ENCODE measurements around the gene SNU13.
A peak's percentile ranks its signal among the peaks of the same experiment; 100 is the strongest.

Gene SNU13

DNA sequence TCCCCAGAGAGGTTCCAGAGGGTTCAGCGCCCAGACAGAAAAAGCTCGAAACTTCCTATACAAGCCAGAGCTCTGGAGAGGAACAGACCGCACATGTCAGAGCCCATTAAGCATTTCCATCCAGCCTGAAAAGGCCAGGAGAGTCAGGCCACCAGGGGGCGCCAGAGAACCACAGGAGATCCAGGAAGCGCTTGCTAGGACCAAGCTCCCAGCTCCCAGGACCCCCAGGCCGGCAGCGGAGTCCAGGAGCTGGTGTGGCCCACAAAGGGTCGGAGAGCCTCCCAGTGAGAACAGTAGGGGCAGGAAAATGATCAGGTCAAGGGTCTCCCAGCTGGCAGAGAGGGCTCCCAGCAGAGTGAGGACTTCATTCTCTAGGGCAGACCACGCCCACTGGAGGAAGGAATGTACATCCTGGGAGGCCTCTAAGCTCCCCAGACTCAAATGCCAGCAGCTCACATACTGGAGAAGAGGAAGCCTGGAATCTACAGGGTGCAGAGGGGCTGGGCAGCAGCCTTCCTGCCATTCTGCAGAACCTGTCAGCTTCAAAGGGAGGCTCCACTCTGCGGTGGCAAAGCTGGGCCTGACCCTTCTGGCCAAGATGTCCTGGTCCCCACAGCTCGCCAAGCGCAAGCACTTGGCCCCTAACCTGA is 8.6 kb upstream of the SNU13 start:
- Histone ChIP-seq H3K9me3 (ENCODE audit: control insufficient read depth, insufficient read depth, low read depth, low read length) (no peaks in the 10 kb centered on the region), H3K27ac (ENCODE audit: extremely low read depth, low read depth, low read length) (no peak overlapping the region), H3K36me3 (ENCODE audit: control insufficient read depth in 2 of 2, insufficient read depth in 1 of 2, low read length in 2 of 2) (peaks cover 0 to 29% of the 10 kb centered on the region in 2 experiments; a peak in 1 of 3 replicates), H3K4me3 (ENCODE audit: low read depth, low read length) (no peak overlapping the region), H3K4me1 (ENCODE audit: control insufficient read depth, insufficient read depth, low read length) (no peaks in the 10 kb centered on the region)
- ChIA-PET CTCF (interaction anchor here (0.5 to 5.4 kb wide), 106 partner anchors 9 to 924 kb away, joined by 3 to 72 read pairs (median 6); partner anchors contain the start of genes CCDC134, CENPM, SNU13 and SREBF2), POLR2A (interaction anchor here (0.5 to 2.5 kb wide), 23 partner anchors 9 to 382 kb away, joined by 3 to 20 read pairs (median 4); partner anchors contain the start of genes CCDC134, CENPM, DESI1 and SMDT1)
- TF ChIP-seq ZNF510 (tag by site-specific recombination; IDR thresholded peaks at IDR 0.05; ENCODE audit: insufficient replicate concordance) = no peak
- TF ChIP-seq, protein P1, sequence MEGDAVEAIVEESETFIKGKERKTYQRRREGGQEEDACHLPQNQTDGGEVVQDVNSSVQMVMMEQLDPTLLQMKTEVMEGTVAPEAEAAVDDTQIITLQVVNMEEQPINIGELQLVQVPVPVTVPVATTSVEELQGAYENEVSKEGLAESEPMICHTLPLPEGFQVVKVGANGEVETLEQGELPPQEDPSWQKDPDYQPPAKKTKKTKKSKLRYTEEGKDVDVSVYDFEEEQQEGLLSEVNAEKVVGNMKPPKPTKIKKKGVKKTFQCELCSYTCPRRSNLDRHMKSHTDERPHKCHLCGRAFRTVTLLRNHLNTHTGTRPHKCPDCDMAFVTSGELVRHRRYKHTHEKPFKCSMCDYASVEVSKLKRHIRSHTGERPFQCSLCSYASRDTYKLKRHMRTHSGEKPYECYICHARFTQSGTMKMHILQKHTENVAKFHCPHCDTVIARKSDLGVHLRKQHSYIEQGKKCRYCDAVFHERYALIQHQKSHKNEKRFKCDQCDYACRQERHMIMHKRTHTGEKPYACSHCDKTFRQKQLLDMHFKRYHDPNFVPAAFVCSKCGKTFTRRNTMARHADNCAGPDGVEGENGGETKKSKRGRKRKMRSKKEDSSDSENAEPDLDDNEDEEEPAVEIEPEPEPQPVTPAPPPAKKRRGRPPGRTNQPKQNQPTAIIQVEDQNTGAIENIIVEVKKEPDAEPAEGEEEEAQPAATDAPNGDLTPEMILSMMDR (tag by site-specific recombination; IDR thresholded peaks at IDR 0.05) = peak; percentile 94
- TF ChIP-seq ZNF157 (tag by site-specific recombination; IDR thresholded peaks at IDR 0.05) = no peak
- TF ChIP-seq ZNF792 (tag by site-specific recombination; IDR thresholded peaks at IDR 0.05) = no peak
- no peak for TF ChIP-seq SP3 (tag by site-specific recombination; IDR thresholded peaks at IDR 0.05)
- peak; percentile 84 for TF ChIP-seq GLIS2 (tag by site-specific recombination; IDR thresholded peaks at IDR 0.05)
- TF ChIP-seq, protein P2, sequence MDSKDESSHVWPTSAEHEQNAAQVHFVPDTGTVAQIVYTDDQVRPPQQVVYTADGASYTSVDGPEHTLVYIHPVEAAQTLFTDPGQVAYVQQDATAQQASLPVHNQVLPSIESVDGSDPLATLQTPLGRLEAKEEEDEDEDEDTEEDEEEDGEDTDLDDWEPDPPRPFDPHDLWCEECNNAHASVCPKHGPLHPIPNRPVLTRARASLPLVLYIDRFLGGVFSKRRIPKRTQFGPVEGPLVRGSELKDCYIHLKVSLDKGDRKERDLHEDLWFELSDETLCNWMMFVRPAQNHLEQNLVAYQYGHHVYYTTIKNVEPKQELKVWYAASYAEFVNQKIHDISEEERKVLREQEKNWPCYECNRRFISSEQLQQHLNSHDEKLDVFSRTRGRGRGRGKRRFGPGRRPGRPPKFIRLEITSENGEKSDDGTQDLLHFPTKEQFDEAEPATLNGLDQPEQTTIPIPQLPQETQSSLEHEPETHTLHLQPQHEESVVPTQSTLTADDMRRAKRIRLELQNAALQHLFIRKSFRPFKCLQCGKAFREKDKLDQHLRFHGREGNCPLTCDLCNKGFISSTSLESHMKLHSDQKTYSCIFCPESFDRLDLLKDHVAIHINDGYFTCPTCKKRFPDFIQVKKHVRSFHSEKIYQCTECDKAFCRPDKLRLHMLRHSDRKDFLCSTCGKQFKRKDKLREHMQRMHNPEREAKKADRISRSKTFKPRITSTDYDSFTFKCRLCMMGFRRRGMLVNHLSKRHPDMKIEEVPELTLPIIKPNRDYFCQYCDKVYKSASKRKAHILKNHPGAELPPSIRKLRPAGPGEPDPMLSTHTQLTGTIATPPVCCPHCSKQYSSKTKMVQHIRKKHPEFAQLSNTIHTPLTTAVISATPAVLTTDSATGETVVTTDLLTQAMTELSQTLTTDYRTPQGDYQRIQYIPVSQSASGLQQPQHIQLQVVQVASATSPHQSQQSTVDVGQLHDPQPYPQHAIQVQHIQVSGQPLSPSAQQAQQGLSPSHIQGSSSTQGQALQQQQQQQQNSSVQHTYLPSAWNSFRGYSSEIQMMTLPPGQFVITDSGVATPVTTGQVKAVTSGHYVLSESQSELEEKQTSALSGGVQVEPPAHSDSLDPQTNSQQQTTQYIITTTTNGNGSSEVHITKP (tag by site-specific recombination; IDR thresholded peaks at IDR 0.05) = no peak
- TF ChIP-seq, protein P3, sequence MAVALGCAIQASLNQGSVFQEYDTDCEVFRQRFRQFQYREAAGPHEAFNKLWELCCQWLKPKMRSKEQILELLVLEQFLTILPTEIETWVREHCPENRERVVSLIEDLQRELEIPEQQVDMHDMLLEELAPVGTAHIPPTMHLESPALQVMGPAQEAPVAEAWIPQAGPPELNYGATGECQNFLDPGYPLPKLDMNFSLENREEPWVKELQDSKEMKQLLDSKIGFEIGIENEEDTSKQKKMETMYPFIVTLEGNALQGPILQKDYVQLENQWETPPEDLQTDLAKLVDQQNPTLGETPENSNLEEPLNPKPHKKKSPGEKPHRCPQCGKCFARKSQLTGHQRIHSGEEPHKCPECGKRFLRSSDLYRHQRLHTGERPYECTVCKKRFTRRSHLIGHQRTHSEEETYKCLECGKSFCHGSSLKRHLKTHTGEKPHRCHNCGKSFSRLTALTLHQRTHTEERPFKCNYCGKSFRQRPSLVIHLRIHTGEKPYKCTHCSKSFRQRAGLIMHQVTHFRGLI (tag by site-specific recombination; IDR thresholded peaks at IDR 0.05) = no peak
- no peak for TF ChIP-seq MEIS1 (CRISPR knock-in tag; IDR thresholded peaks at IDR 0.05; ENCODE audit: borderline replicate concordance)
- TF ChIP-seq ZBTB8A (tag by site-specific recombination; IDR thresholded peaks at IDR 0.05) = no peak
- TF ChIP-seq ZNF48 (tag by site-specific recombination; IDR thresholded peaks at IDR 0.05) = no peak
- TF ChIP-seq, protein P4, sequence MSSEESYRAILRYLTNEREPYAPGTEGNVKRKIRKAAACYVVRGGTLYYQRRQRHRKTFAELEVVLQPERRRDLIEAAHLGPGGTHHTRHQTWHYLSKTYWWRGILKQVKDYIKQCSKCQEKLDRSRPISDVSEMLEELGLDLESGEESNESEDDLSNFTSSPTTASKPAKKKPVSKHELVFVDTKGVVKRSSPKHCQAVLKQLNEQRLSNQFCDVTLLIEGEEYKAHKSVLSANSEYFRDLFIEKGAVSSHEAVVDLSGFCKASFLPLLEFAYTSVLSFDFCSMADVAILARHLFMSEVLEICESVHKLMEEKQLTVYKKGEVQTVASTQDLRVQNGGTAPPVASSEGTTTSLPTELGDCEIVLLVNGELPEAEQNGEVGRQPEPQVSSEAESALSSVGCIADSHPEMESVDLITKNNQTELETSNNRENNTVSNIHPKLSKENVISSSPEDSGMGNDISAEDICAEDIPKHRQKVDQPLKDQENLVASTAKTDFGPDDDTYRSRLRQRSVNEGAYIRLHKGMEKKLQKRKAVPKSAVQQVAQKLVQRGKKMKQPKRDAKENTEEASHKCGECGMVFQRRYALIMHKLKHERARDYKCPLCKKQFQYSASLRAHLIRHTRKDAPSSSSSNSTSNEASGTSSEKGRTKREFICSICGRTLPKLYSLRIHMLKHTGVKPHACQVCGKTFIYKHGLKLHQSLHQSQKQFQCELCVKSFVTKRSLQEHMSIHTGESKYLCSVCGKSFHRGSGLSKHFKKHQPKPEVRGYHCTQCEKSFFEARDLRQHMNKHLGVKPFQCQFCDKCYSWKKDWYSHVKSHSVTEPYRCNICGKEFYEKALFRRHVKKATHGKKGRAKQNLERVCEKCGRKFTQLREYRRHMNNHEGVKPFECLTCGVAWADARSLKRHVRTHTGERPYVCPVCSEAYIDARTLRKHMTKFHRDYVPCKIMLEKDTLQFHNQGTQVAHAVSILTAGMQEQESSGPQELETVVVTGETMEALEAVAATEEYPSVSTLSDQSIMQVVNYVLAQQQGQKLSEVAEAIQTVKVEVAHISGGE (tag by site-specific recombination; conservative IDR thresholded peaks at IDR 0.05; ENCODE audit: low read depth) = no peak
- no peak for TF ChIP-seq ZNF274 (IDR thresholded peaks at IDR 0.05; ENCODE audit: low read length)
- no peak for TF ChIP-seq ZNF274 (tag by site-specific recombination; IDR thresholded peaks at IDR 0.05; ENCODE audit: borderline replicate concordance)
- peak; percentile 62 for TF ChIP-seq ZFP37 (tag by site-specific recombination; IDR thresholded peaks at IDR 0.05)
- TF ChIP-seq ZNF501 (tag by site-specific recombination; IDR thresholded peaks at IDR 0.05) = no peak
- TF ChIP-seq, protein P5, sequence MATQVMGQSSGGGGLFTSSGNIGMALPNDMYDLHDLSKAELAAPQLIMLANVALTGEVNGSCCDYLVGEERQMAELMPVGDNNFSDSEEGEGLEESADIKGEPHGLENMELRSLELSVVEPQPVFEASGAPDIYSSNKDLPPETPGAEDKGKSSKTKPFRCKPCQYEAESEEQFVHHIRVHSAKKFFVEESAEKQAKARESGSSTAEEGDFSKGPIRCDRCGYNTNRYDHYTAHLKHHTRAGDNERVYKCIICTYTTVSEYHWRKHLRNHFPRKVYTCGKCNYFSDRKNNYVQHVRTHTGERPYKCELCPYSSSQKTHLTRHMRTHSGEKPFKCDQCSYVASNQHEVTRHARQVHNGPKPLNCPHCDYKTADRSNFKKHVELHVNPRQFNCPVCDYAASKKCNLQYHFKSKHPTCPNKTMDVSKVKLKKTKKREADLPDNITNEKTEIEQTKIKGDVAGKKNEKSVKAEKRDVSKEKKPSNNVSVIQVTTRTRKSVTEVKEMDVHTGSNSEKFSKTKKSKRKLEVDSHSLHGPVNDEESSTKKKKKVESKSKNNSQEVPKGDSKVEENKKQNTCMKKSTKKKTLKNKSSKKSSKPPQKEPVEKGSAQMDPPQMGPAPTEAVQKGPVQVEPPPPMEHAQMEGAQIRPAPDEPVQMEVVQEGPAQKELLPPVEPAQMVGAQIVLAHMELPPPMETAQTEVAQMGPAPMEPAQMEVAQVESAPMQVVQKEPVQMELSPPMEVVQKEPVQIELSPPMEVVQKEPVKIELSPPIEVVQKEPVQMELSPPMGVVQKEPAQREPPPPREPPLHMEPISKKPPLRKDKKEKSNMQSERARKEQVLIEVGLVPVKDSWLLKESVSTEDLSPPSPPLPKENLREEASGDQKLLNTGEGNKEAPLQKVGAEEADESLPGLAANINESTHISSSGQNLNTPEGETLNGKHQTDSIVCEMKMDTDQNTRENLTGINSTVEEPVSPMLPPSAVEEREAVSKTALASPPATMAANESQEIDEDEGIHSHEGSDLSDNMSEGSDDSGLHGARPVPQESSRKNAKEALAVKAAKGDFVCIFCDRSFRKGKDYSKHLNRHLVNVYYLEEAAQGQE (tag by site-specific recombination; IDR thresholded peaks at IDR 0.05) = no peak
- TF ChIP-seq, protein P6, sequence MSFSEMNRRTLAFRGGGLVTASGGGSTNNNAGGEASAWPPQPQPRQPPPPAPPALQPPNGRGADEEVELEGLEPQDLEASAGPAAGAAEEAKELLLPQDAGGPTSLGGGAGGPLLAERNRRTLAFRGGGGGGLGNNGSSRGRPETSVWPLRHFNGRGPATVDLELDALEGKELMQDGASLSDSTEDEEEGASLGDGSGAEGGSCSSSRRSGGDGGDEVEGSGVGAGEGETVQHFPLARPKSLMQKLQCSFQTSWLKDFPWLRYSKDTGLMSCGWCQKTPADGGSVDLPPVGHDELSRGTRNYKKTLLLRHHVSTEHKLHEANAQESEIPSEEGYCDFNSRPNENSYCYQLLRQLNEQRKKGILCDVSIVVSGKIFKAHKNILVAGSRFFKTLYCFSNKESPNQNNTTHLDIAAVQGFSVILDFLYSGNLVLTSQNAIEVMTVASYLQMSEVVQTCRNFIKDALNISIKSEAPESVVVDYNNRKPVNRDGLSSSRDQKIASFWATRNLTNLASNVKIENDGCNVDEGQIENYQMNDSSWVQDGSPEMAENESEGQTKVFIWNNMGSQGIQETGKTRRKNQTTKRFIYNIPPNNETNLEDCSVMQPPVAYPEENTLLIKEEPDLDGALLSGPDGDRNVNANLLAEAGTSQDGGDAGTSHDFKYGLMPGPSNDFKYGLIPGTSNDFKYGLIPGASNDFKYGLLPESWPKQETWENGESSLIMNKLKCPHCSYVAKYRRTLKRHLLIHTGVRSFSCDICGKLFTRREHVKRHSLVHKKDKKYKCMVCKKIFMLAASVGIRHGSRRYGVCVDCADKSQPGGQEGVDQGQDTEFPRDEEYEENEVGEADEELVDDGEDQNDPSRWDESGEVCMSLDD (tag by site-specific recombination; IDR thresholded peaks at IDR 0.05) = no peak
- peak; percentile 85 for TF ChIP-seq ZIC2 (tag by site-specific recombination; IDR thresholded peaks at IDR 0.05)
- 0 out of 2 replicates have a peak, but pooled peaks have one; percentile 32 for TF ChIP-seq ZNF24 (tag by site-specific recombination; IDR thresholded peaks at IDR 0.05)
